ENCODE measurements around the gene PDE3A.

PDE3A gene

DNA sequence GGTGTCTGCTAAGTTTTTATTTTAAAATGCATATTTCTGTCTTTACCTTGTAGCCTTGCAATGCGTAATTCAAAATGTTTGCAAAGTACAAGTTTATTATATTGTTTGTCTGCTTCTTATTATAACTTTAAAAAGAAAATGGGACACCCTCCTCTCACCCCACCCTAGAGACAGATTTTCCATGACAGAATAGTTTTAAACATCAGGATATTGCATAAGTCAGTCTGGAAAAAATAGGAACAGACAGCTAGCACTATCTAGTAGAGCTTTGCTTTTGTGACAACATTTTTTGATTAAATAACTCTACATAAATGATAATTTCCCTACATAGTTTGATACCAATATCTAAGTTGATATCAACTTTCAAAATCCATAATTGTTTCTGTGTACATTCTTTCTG, 71.3 kb downstream of the PDE3A start:
- Histone ChIP-seq H3K4me3 (ENCODE audit: low read length) (no peak overlapping the region), H3K27me3 (ENCODE audit: control insufficient read depth, low read length) (no peaks in the 10 kb centered on the region), H3F3A (ENCODE audit: control insufficient read depth, insufficient read depth) (no peaks in the 10 kb centered on the region), H3K79me2 (ENCODE audit: control insufficient read depth, low read length) (no peaks in the 10 kb centered on the region), H3K4me2 (ENCODE audit: low read length) (no peak overlapping the region), H4K20me1 (ENCODE audit: control insufficient read depth, insufficient read depth, low read depth, low read length) (no peaks in the 10 kb centered on the region), H3K36me3 (ENCODE audit: control insufficient read depth, low read length) (no peaks in the 10 kb centered on the region), H3K9me3 (ENCODE audit: control insufficient read depth, insufficient read depth, low read length) (no peaks in the 10 kb centered on the region), H3K27ac (ENCODE audit: low read depth, low read length) (no peak overlapping the region), H3K4me1 (ENCODE audit: control insufficient read depth, low read length) (no peaks in the 10 kb centered on the region), H3K9me2 (replicated peaks; ENCODE audit: control insufficient read depth, low read length) (no peaks in the 10 kb centered on the region)
- TF ChIP-seq, protein P1, sequence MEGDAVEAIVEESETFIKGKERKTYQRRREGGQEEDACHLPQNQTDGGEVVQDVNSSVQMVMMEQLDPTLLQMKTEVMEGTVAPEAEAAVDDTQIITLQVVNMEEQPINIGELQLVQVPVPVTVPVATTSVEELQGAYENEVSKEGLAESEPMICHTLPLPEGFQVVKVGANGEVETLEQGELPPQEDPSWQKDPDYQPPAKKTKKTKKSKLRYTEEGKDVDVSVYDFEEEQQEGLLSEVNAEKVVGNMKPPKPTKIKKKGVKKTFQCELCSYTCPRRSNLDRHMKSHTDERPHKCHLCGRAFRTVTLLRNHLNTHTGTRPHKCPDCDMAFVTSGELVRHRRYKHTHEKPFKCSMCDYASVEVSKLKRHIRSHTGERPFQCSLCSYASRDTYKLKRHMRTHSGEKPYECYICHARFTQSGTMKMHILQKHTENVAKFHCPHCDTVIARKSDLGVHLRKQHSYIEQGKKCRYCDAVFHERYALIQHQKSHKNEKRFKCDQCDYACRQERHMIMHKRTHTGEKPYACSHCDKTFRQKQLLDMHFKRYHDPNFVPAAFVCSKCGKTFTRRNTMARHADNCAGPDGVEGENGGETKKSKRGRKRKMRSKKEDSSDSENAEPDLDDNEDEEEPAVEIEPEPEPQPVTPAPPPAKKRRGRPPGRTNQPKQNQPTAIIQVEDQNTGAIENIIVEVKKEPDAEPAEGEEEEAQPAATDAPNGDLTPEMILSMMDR (IDR thresholded peaks at IDR 0.05; ENCODE audit: low read depth, low read length, poor library complexity, severe bottlenecking), result no peak
- TF ChIP-seq EZH2phosphoT487 (IDR thresholded peaks at IDR 0.05; ENCODE audit: borderline replicate concordance, low read length), result no peak

GRCh38 chr12:20440408-20440807, 72.1 kb downstream of the PDE3A start:
- Histone ChIP-seq H3K4me1 (ENCODE audit: control insufficient read depth, low read length) (no peaks in the 10 kb centered on the region), H3K36me3 (ENCODE audit: control insufficient read depth, low read length) (no peaks in the 10 kb centered on the region), H4K20me1 (ENCODE audit: control insufficient read depth, insufficient read depth, low read depth, low read length) (no peaks in the 10 kb centered on the region), H3K27ac (ENCODE audit: low read depth, low read length) (no peak overlapping the region), H3K9me2 (replicated peaks; ENCODE audit: control insufficient read depth, low read length) (no peaks in the 10 kb centered on the region), H3F3A (ENCODE audit: control insufficient read depth, insufficient read depth) (no peaks in the 10 kb centered on the region), H3K4me2 (ENCODE audit: low read length) (no peak overlapping the region), H3K27me3 (ENCODE audit: control insufficient read depth, low read length) (no peaks in the 10 kb centered on the region), H3K79me2 (ENCODE audit: control insufficient read depth, low read length) (no peaks in the 10 kb centered on the region), H3K9me3 (ENCODE audit: control insufficient read depth, insufficient read depth, low read length) (no peaks in the 10 kb centered on the region), H3K4me3 (ENCODE audit: low read length) (no peak overlapping the region)
- TF ChIP-seq, protein P1 (IDR thresholded peaks at IDR 0.05; ENCODE audit: low read depth, low read length, poor library complexity, severe bottlenecking), result no peak
- no peak for TF ChIP-seq EZH2phosphoT487 (IDR thresholded peaks at IDR 0.05; ENCODE audit: borderline replicate concordance, low read length)

GRCh38 chr12:20442322-20442721, 74.0 kb downstream of the PDE3A start:
- Histone ChIP-seq H3K79me2 (ENCODE audit: control insufficient read depth, low read length) (no peaks in the 10 kb centered on the region), H3K36me3 (ENCODE audit: control insufficient read depth, low read length) (no peaks in the 10 kb centered on the region), H3K4me2 (ENCODE audit: low read length) (no peak overlapping the region), H3K27me3 (ENCODE audit: control insufficient read depth, low read length) (no peaks in the 10 kb centered on the region), H3K9me3 (ENCODE audit: control insufficient read depth, insufficient read depth, low read length) (no peaks in the 10 kb centered on the region), H4K20me1 (ENCODE audit: control insufficient read depth, insufficient read depth, low read depth, low read length) (no peaks in the 10 kb centered on the region), H3K9me2 (replicated peaks; ENCODE audit: control insufficient read depth, low read length) (no peaks in the 10 kb centered on the region), H3K4me3 (ENCODE audit: low read length) (no peak overlapping the region), H3K4me1 (ENCODE audit: control insufficient read depth, low read length) (no peaks in the 10 kb centered on the region), H3F3A (ENCODE audit: control insufficient read depth, insufficient read depth) (no peaks in the 10 kb centered on the region), H3K27ac (ENCODE audit: low read depth, low read length) (no peak overlapping the region)
- TF ChIP-seq, protein P1 (IDR thresholded peaks at IDR 0.05; ENCODE audit: low read depth, low read length, poor library complexity, severe bottlenecking), result no peak
- TF ChIP-seq EZH2phosphoT487 (IDR thresholded peaks at IDR 0.05; ENCODE audit: borderline replicate concordance, low read length), result no peak

DNA sequence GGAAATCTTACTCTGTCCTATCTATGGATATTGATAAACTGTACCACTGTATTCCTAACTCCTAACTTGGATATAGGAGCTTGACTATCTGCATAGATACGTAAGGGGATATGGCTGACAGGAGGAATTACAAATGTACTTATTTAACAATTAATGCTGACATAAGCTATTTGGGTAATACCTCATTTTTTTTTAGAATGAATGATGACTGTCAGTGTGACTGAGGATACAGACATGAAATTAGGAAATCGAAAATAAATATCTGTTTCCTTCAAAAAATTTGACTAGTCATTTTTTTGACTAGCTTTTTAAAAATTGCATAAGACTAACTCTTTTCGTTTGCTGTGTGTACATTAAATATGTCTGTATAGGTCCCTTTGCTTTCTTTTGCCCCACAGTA, 74.9 kb downstream of the PDE3A start:
- Histone ChIP-seq H3K36me3 (ENCODE audit: control insufficient read depth, low read length) (no peaks in the 10 kb centered on the region), H3K9me3 (ENCODE audit: control insufficient read depth, insufficient read depth, low read length) (no peaks in the 10 kb centered on the region), H4K20me1 (ENCODE audit: control insufficient read depth, insufficient read depth, low read depth, low read length) (no peaks in the 10 kb centered on the region), H3K4me1 (ENCODE audit: control insufficient read depth, low read length) (no peaks in the 10 kb centered on the region), H3K9me2 (replicated peaks; ENCODE audit: control insufficient read depth, low read length) (no peaks in the 10 kb centered on the region), H3K4me3 (ENCODE audit: low read length) (no peak overlapping the region), H3K27ac (ENCODE audit: low read depth, low read length) (no peak overlapping the region), H3F3A (ENCODE audit: control insufficient read depth, insufficient read depth) (no peaks in the 10 kb centered on the region), H3K27me3 (ENCODE audit: control insufficient read depth, low read length) (no peaks in the 10 kb centered on the region), H3K4me2 (ENCODE audit: low read length) (no peak overlapping the region), H3K79me2 (ENCODE audit: control insufficient read depth, low read length) (no peaks in the 10 kb centered on the region)
- TF ChIP-seq EZH2phosphoT487 (IDR thresholded peaks at IDR 0.05; ENCODE audit: borderline replicate concordance, low read length), result no peak
- TF ChIP-seq, protein P1 (IDR thresholded peaks at IDR 0.05; ENCODE audit: low read depth, low read length, poor library complexity, severe bottlenecking), result no peak

Measured in DOHH2 (cell line).